Measurements from ENCODE around the gene NPHS1. TPM values are rescaled to one million over a fixed set of nuclear protein-coding genes. Genes with fewer than 3 reads are reported as not detected.
A peak's percentile ranks its signal among the peaks of the same experiment; 100 is the strongest.

NPHS1 gene
- total RNA-seq, 4 donors from 2014 or later = not detected

DNA sequence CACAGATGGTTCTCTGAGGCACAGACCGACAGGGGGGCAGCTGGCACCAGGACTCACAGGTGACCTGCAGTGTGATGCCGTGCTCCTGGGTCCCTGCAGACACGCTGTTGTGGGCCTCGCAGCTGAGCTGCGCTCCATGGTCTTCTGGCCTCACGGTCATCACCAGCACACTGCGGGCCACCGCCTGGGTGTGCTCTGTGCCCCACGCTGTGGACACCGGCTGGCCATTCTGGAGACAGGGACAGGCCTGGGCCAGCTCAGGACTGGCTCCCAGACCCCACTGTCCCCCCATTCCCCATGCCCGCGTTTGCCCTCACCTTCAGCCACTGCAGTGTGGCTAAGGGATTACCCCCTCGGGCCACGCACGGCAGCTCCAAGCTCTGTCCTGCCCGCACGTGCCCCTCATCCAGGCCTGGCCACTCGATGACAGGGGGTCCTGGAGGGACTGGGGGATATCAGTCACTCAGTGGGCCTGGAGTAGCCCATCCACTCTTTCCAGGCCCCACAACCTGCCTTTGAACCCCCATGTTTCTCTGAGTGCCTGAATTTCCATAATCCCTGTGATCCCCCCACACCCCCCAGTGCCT lies 3.3 kb downstream of the NPHS1 start:
- intact Hi-C loops (cut with DNase I) = no loop called here
- 88% methylated on average over 16 of the region's 18 CpGs for WGBS
- Histone ChIP-seq H3K27me3 (peaks cover 0 to 96% (median 41%) of the 10 kb centered on the region in 4 donors), H3K4me3 (no peak overlapping the region), H3K4me1 (peaks cover 9 to 21% (median 19%) of the 10 kb centered on the region in 4 donors), H3K27ac (replicated peaks in 1 of 4) (no peak overlapping the region), H3K9me3 (no peaks in the 10 kb centered on the region), H3K36me3 (no peaks in the 10 kb centered on the region)
- no peak for TF ChIP-seq POLR2A (IDR thresholded peaks at IDR 0.05; ENCODE audit: low read depth)
- TF ChIP-seq CTCF (IDR thresholded peaks at IDR 0.05) = no peak
- TF ChIP-seq POLR2AphosphoS5 (IDR thresholded peaks at IDR 0.05) = no peak
- TF ChIP-seq EP300 (IDR thresholded peaks at IDR 0.05) = no peak
- no peak for DNase-seq (ENCODE audit: extremely low spot score)

- intact Hi-C loops (cut with DNase I) = no loop called here
- no peak overlapping the region for H3K27ac ChIP-seq (replicated peaks in 1 of 4)
- H3K27me3 ChIP-seq = peaks cover 0 to 96% (median 45%) of the 10 kb centered on the region in 4 donors
- no peak for DNase-seq (ENCODE audit: extremely low spot score)
- TF ChIP-seq EP300 (IDR thresholded peaks at IDR 0.05) (no peak), CTCF (IDR thresholded peaks at IDR 0.05) (no peak), POLR2A (IDR thresholded peaks at IDR 0.05; ENCODE audit: low read depth) (no peak), POLR2AphosphoS5 (IDR thresholded peaks at IDR 0.05) (no peak)
- H3K4me3 ChIP-seq = no peak overlapping the region
- no peaks in the 10 kb centered on the region for H3K9me3 ChIP-seq
- 80% methylated on average over 8 of the region's 8 CpGs for WGBS
- H3K4me1 ChIP-seq = peaks cover 9 to 25% (median 23%) of the 10 kb centered on the region in 4 donors
- H3K36me3 ChIP-seq = no peaks in the 10 kb centered on the region
Observed at GRCh38 chr19:35848486-35848885, 3.8 kb downstream of the NPHS1 start.

GRCh38 chr19:35847911-35848310 lies 4.4 kb downstream of the NPHS1 start:
- WGBS = 87% methylated on average over 8 of the region's 8 CpGs
- Histone ChIP-seq H3K4me1 (peaks cover 9 to 25% (median 23%) of the 10 kb centered on the region in 4 donors), H3K36me3 (no peaks in the 10 kb centered on the region), H3K4me3 (no peak overlapping the region), H3K9me3 (no peaks in the 10 kb centered on the region), H3K27me3 (peaks cover 0 to 96% (median 48%) of the 10 kb centered on the region in 4 donors), H3K27ac (replicated peaks in 1 of 4) (no peak overlapping the region)
- DNase-seq (ENCODE audit: extremely low spot score) = no peak
- TF ChIP-seq POLR2A (IDR thresholded peaks at IDR 0.05; ENCODE audit: low read depth) (no peak), CTCF (IDR thresholded peaks at IDR 0.05) (no peak), EP300 (IDR thresholded peaks at IDR 0.05) (no peak), POLR2AphosphoS5 (IDR thresholded peaks at IDR 0.05) (no peak)
- intact Hi-C loops (cut with DNase I) = no loop called here

DNA sequence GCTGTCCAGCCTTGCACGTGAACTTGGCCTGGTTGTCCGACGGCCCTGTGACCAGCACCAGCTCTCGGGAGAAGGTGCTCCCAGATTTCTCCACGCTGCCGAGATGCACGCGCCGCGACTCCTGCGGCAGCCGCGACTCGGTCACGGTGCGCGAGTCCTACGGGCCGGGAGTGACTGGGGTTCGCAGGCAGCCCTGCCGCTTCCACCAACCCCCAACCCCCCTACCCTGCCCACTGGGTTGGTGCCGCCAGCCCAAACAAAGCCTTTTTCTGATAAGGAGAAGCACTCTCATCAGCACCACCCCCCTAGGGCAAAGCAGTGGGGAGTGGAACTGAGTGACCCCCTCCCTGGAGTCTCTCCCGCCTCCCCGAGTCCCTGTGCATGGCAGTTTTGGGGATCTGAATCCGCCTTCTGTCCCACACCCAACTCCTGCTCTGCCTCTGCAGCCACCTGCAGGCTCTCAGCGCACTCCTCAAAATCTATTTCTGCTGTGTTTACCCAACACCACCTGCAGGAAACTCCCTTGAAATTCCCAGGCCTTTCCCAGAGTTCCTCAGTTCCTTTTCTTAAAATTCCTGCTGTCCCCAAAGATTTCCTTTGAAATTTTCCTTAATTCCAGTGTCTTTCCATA lies 6.2 kb downstream of the NPHS1 start:
- peak overlapping the region in 3 of 4 donors; percentile 31 to 38 (median 33) for H3K4me3 ChIP-seq
- WGBS = 2% methylated on average over 4 of the region's 26 CpGs
- intact Hi-C loops (cut with DNase I) = no loop called here
- no peak overlapping the region for H3K27ac ChIP-seq (replicated peaks in 1 of 4)
- TF ChIP-seq CTCF (IDR thresholded peaks at IDR 0.05) = no peak
- TF ChIP-seq POLR2AphosphoS5 (IDR thresholded peaks at IDR 0.05) = no peak
- TF ChIP-seq POLR2A (IDR thresholded peaks at IDR 0.05; ENCODE audit: low read depth) = no peak
- H3K4me1 ChIP-seq = peaks cover 9 to 25% (median 23%) of the 10 kb centered on the region in 4 donors
- DNase-seq (ENCODE audit: extremely low spot score) = no peak
- H3K9me3 ChIP-seq = no peaks in the 10 kb centered on the region
- H3K36me3 ChIP-seq = no peaks in the 10 kb centered on the region
- H3K27me3 ChIP-seq = peaks cover 0 to 97% (median 45%) of the 10 kb centered on the region in 4 donors
